ENCODE results near the gene IGSF6. TPM values are rescaled to one million over a fixed set of nuclear protein-coding genes. Genes with fewer than 3 reads are reported as not detected.

The IGSF6 gene
- polyA plus RNA-seq, 2 of the 4 experiments (the other 2 are of a cell fraction) = not detected

GRCh38 chr16:21599122-21600030 is 53.0 kb downstream of the IGSF6 start, which contains the start of gene METTL9 (continued):
- TF ChIP-seq CBX8 (IDR thresholded peaks at IDR 0.05) (no peak), JUN (IDR thresholded peaks at IDR 0.05) (peak in 1 of 2 experiments; percentile 87; a peak in 3 of 5 replicates), REST (IDR thresholded peaks at IDR 0.05) (no peak), MAZ (IDR thresholded peaks at IDR 0.05; ENCODE audit: borderline replicate concordance, low read depth, low read length) (peak; percentile 80; the same call in 1 of the 2 replicates), ZNF302 (CRISPR knock-in tag; IDR thresholded peaks at IDR 0.05) (no peak), CHD2 (IDR thresholded peaks at IDR 0.05; ENCODE audit: low read length, partially characterized antibody) (peak; percentile 70), HDAC2 (IDR thresholded peaks at IDR 0.05) (no peak), BHLHE40 (IDR thresholded peaks at IDR 0.05; ENCODE audit: low read depth, low read length) (no peak), HES2 (IDR thresholded peaks at IDR 0.05) (no peak), ELK1 (IDR thresholded peaks at IDR 0.05; ENCODE audit: low read depth, low read length) (0 out of 2 replicates have a peak, but pooled peaks have one; percentile 35), HOXB13 (CRISPR knock-in tag; IDR thresholded peaks at IDR 0.05; ENCODE audit: low read depth) (no peak), GATA3 (IDR thresholded peaks at IDR 0.05; ENCODE audit: borderline replicate concordance) (peak; percentile 29; the same call in 1 of the 2 replicates), HEYL (CRISPR knock-in tag; IDR thresholded peaks at IDR 0.05) (no peak), MYC (IDR thresholded peaks at IDR 0.05; ENCODE audit: borderline replicate concordance, low read length) (0 out of 2 replicates have a peak, but pooled peaks have one; percentile 44), HMGXB4 (CRISPR knock-in tag; IDR thresholded peaks at IDR 0.05; ENCODE audit: borderline replicate concordance) (peak; percentile 14; the same call in 1 of the 2 replicates), SREBF2 (IDR thresholded peaks at IDR 0.05) (no peak), NPAS2 (CRISPR knock-in tag; IDR thresholded peaks at IDR 0.05; ENCODE audit: borderline replicate concordance) (no peak), CHD4 (IDR thresholded peaks at IDR 0.05; ENCODE audit: borderline replicate concordance) (no peak), KDM1A (IDR thresholded peaks at IDR 0.05; ENCODE audit: low read depth) (no peak), POLR2AphosphoS2 (conservative IDR thresholded peaks at IDR 0.05; ENCODE audit: low read length) (no peak), ESRRA (IDR thresholded peaks at IDR 0.05; ENCODE audit: borderline replicate concordance, low read length) (no peak), FOSB (CRISPR knock-in tag; IDR thresholded peaks at IDR 0.05) (no peak), HOXA7 (CRISPR knock-in tag; IDR thresholded peaks at IDR 0.05) (no peak), ZC3H11A (IDR thresholded peaks at IDR 0.05) (no peak), RNF2 (IDR thresholded peaks at IDR 0.05; ENCODE audit: borderline replicate concordance, low read depth) (no peak), KDM5A (IDR thresholded peaks at IDR 0.05) (no peak), RCOR1 (IDR thresholded peaks at IDR 0.05; ENCODE audit: low read depth, low read length) (no peak), MAFK (IDR thresholded peaks at IDR 0.05; ENCODE audit: partially characterized antibody) (no peak), CBX2 (IDR thresholded peaks at IDR 0.05; ENCODE audit: borderline replicate concordance, low read depth) (no peak), EHF (CRISPR knock-in tag; IDR thresholded peaks at IDR 0.05) (no peak), EHMT2 (IDR thresholded peaks at IDR 0.05; ENCODE audit: low read depth) (no peak), PBX3 (IDR thresholded peaks at IDR 0.05) (0 out of 2 replicates have a peak, but pooled peaks have one; percentile 54), TP53 (CRISPR knock-in tag; IDR thresholded peaks at IDR 0.05) (no peak)
